ENCODE measurements around the gene THBS1.

Gene THBS1

DNA sequence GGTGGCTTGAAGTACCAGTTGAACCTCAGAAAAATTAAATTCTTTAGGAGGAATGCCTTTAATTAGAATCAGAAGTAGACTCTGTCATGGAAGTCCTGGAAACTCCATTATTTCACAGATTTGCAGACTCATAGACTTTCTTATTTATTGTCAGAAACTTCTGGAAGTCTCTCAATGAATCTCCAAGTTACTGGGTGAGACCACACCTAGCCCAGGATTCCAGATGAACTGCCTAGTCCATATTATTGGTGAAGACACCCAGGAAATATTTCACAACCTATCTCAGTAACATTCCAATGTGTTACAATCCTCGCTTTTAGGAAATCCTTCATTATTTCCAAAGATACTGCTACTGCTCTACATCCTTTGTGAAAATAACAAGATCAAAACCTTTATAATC, 6.5 kb upstream of the THBS1 start:
- no peak for DNase-seq

DNA sequence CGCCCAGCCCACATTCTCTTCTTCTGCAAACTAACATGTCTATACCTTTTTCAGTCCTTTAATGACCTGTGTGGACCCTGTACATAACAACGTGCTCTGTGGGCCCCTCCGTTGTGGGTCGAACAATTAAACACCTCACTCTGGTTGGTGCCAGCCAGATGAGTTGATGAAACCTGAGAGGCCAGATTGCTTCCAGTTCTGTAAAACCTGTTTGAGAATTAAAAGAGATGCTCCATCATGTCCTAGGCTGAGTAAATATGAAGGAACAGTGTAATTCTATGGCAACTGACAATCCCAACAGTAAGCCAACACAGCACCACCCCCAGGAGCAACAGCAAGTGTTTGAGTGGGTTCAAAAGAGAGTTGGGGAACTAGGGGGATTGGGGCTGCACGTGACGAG, 5.7 kb upstream of the THBS1 start:
- no peak for DNase-seq

DNA sequence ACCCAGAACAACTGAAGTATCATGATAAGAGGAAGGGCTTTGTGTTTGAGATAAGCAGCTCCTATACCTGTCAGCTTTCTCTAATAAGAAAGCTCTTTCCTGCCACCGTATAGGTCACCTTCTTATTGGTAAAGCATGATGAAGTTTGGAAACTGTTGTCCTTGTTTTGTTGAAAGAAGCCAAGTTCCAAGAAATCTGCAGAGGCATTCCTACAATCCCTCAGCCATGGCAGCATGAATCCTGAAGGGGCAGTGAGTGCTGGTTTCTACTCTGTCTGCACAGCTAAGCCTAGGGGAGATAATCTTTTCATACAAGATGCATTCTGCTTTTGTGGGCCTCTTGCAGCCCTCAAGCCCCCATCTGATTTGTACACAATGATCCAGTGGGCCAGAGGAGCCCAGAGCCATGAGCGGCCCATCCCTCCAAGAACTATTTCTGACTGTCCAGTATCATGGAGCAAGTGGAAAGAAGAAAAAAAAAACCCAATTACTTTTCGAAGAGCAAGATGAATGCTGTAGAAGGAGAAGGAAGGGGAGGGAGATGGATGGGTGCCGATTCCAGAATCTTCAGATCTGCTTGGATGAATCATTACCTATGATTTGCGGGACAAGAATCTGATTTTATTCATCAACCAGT, 1.9 kb upstream of the THBS1 start:
- no peak for DNase-seq

DNA sequence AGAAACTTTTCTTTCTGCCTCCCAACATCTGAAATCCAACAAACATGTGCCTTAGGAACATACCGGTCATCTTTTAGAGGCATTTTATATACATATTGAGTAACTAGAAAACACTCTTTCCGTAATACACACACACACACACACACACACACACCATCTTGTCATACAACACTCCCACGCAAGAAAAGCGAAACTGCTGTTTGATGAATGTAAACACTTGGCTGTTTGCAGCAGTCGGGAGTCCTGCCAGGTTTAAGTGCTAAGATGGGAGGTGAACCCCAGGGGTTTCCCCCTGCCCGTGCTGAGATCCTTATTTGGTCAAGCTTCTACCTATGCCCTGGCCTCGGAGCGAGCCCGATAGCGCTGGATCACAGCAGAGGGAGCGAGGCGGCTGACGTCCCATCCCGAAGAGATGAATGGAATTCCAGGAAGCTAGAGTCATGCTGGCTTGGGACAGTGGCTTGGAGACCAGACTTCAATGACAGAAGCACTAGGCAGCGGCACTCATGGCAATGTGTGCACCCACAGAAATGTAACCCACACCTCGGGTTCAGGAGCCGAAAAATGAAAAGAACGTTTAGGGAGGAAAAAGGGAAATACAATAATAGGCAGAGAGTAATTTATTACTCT, 1.3 kb upstream of the THBS1 start:
- DNase-seq = no peak

DNA sequence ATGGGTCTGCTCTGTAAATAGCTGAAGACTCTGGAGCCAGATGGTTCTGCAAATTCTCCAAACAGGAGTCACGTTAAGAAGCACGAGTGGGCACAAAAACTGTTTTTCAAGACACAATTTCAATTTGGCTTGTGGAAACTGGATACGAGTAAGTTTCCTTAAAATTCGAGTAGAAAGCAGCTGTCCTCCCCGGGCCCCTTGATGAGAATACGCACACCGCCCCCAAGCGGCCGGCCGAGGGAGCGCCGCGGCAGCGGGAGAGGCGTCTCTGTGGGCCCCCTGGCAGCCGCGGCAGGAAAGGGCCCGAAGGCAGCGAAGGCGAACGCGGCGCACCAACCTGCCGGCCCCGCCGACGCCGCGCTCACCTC, 778 bp upstream of the THBS1 start:
- DNase-seq = no peak

DNA sequence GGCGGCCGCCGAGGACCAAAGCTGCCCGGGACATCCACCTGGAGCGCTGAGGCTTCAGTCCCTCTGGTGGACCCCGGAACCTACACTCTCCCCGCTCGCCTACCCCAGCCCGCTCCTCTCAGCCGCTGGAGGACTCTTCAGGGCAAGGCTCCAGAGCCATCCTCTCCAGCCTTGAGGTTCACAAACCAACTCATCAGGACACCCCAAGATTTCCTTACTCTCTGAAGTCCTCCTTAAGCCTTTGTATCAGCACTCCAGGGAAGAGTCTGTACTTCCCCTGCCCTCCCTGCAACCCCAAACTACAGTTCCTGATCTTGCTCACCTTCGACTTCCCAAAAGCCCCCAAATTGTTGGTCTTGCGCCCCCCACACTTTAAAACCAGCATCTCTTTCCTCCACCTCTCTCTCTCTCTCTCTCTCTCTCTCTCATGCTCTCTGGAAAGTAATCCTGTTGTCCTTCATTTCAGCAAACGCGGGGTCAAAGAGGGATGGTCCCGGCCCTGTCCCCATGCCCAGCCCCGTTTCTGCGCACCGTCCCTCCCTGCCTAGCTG, 438 bp downstream of the THBS1 start:
- DNase-seq = no peak

DNA sequence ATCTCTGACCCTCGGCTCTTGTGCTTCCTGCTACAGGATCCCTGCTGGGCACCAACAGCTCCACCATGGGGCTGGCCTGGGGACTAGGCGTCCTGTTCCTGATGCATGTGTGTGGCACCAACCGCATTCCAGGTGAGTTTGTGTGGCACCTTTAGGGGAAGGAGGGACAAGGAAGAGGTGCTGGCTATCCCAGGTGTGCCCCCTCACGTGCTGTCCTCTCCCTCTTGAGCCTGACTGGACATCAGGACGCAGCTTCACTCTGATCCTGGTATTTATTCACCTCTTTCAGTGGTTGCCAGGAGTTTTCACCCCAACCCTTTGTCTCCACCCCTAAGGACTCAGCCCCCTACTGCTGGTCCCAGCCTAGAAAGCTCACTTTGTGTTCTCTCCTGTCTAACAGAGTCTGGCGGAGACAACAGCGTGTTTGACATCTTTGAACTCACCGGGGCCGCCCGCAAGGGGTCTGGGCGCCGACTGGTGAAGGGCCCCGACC, 960 bp downstream of the THBS1 start:
- no peak for DNase-seq

DNA sequence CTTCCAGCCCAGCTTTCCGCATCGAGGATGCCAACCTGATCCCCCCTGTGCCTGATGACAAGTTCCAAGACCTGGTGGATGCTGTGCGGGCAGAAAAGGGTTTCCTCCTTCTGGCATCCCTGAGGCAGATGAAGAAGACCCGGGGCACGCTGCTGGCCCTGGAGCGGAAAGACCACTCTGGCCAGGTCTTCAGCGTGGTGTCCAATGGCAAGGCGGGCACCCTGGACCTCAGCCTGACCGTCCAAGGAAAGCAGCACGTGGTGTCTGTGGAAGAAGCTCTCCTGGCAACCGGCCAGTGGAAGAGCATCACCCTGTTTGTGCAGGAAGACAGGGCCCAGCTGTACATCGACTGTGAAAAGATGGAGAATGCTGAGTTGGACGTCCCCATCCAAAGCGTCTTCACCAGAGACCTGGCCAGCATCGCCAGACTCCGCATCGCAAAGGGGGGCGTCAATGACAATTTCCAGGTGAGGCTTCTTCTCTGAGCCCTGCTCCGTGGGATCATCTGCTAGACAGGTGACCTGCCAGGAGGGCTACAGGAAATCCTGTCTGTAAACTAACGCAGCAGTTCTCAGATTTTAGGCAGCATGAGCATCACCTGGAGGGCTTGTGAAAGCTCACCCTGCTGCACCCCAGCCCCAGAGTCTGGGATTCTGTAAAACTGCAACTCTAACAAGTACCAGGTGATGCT, 1.6 kb downstream of the THBS1 start:
- no peak for DNase-seq

DNA sequence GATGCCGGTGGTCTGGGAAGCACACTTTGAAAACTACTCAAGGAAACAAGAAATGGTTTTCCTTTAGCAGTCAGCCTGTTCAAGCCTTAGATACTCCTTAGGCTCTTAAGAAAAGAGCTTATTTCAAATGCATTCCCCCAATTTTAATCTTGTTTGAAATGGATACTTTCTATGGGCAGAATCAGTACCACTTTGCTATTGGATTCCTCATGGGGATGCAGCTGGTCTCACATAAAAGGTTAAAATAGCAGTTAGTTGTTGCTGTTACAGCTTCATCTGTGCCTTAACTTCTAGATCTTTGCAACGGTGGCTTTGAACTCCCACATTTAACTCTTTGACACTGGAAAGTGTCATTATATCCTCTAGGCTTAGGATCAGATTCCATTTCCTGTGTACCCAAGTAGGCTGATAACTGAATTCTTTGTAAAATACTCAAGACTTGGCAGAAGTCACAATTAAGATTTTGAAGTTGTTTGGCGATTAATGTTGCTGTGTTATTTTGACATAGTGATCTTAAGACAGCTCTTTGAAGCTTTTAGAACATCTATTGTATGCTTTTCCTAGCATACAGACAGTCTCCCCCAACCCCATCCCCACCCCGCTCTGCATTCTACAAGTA, 2.2 kb downstream of the THBS1 start:
- no peak for DNase-seq

DNA sequence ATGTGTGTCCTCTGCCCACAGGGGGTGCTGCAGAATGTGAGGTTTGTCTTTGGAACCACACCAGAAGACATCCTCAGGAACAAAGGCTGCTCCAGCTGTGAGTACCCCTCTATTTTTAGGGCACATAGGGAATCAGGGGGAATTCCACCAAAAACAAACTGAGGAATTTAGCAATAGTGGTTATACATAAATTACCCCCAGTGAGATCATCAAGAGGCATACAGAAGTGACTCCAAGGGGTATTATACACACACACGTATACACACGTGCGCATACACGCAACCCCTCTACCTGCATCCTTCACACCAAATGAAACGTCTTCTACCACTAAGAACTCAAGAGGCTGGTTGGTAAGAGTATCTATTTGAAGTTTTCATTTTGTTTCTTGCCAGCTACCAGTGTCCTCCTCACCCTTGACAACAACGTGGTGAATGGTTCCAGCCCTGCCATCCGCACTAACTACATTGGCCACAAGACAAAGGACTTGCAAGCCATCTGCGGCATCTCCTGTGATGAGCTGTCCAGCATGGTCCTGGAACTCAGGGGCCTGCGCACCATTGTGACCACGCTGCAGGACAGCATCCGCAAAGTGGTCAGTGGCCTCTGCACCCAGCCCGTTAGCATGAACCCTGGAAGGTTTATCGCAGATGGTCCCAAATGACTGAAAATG, 2.9 kb downstream of the THBS1 start:
- DNase-seq = no peak

DNA sequence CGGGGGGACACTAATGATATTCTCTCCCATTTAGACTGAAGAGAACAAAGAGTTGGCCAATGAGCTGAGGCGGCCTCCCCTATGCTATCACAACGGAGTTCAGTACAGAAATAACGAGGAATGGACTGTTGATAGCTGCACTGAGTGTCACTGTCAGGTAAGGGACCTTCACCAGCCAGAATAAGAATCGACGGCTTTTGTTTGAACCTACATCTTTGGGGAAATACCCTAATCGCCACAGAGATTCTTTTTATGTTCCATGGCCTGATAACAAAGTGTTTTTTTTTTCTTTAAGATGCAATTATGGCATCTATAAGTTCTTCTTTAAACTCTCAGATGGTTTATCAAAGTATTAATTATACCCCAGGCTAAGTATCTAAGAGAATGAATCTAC, 3.4 kb downstream of the THBS1 start:
- DNase-seq = no peak

DNA sequence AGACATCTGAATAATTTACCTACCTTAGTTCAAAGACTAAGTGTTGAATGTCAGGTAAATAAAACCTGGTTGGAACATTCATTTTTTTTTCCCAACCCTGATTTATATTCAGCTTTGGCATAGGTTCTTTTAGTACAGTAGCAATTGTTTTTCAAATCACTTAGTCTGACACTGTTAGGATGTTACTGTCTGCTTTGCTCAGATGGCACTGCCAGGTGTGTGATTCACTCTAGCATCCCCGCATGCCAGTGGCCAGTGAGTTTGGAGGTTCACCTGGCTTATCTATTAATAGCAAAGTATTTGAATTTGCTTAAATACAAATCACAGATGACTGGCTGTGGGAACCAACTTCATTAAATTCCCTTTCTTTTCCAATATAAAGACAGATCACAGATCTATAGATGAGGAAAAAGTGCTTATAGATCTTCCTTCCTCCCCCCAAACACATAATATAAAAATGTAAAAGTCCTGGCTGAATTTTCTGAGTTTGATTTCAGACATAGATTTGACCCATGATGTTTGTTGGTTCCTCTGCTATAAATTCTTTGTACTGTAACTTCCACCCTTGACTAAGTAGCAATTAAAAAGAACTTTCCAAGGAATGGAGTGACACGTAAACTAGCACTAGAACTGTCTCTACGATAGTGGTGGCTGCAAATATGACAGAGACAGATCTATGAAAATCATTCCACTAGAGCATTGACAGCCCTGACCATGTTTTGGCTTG, 3.9 kb downstream of the THBS1 start:
- DNase-seq = no peak

DNA sequence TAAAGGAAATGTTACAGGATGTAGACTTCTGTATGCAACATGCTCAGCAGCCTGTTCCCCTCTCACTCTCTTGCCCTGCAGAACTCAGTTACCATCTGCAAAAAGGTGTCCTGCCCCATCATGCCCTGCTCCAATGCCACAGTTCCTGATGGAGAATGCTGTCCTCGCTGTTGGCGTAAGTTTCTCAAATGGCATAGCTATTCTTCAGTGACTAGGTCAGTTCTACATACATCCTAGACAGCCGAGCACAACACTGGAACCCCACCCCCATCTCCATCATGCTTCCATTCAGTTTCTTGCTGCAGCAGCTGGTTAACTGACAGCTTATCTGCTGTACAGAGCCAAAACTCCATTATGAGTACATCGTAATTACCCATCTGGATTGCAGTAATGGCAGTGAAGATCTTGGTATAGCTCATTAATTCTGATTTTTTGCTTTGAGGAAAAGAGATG, 4.5 kb downstream of the THBS1 start:
- DNase-seq = no peak

DNA sequence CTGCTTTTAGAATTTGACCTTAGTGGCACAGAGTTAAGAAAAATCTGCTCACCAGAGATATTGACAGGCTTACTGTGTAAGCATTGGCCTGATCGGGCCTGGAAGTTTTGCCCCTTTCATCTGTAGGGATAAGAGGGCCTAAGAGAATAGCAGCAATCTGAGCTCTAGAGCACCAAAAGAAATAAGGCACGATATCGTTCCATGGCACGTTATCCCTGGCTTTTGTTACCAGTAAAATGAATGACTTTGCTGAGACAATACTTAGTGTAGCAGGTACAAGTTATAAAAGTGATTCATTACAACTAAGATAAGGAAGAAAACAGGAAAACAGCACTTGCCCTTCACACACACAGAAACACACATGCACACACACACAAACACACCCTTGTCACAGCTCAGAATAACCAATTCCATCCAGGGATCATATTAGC, 5.0 kb downstream of the THBS1 start:
- no peak for DNase-seq

DNA sequence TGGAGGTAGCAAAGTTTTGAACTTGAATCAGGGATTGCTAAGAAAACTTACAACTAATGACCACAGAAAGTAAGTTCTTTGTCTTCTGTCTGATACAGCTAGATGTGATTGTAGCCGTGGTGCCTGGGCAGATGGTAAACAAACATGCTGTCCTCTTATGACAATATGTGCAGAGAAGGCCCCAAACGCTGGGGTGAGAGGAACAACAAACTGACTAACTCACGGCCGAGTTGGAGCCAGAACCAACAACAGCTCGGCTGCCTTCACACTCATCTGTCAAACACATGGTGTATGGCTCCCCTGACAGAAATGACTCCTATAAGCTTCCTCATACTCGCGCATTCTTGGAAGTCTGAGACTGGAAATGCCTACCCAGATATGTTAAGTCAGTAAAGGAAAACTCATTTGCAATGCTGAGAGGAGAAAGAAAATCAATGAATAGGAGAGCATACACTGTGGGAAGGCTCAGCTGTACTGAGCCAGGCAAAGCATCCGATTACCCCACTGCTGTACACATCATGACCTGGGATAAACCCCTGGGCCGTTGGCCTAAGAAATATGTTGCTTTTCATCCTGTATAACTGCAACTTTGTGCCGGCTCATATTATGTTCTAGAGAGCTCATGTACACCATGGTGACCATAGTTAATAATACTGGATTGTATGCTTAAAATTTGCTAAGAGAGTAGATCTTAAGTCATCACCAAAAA, 5.7 kb downstream of the THBS1 start:
- no peak for DNase-seq

DNA sequence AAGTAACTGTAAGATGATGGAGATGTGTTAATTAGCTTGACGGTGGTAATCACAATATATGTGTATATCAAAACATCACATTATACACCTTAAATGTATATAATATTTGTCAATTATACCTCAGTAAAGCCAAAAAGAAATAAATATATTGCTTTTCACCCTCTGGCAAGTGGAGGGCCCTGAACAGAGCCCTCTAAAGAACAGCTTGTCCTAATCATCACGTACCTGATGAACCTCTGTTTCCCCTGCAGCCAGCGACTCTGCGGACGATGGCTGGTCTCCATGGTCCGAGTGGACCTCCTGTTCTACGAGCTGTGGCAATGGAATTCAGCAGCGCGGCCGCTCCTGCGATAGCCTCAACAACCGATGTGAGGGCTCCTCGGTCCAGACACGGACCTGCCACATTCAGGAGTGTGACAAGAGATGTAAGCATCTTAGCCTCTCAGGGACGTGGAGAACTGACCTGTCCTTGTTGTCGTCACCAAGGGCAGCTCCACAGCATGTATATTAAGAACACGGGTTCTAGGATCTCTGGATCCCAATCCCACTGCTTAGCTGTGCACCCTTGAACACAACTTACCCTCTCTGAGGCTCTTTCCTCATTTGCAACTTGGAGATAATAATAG, 6.3 kb downstream of the THBS1 start:
- DNase-seq = no peak

DNA sequence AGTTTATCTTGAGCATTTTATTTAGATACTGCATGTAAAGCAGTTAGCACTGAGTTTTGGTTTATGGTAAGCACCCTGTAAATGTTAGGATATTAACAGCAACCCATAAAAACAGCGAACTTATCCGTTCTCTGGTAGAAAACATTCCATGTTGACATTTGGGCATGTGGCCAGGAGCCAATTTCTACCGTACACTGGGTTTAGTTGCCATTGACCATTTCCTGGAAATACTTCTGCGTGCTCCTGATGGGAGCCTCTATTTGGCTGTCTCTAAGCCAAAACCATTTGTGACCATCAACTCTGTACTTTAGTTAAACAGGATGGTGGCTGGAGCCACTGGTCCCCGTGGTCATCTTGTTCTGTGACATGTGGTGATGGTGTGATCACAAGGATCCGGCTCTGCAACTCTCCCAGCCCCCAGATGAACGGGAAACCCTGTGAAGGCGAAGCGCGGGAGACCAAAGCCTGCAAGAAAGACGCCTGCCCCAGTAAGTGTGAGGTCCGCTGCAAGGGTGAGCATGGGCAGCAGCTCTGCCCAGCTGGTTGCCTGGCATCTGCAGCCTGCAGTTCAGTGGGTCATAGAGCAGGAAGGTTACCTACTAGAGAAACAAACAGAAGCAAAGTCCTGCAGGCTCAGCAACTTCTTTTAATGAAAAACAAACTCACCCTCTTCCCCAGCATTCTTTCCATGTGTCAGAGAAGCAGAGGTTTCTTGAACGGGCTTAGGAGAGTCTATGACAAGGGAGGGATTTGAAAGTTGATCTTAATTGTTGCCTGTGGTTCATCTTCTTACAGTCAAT, 7.1 kb downstream of the THBS1 start:
- no peak for DNase-seq

DNA sequence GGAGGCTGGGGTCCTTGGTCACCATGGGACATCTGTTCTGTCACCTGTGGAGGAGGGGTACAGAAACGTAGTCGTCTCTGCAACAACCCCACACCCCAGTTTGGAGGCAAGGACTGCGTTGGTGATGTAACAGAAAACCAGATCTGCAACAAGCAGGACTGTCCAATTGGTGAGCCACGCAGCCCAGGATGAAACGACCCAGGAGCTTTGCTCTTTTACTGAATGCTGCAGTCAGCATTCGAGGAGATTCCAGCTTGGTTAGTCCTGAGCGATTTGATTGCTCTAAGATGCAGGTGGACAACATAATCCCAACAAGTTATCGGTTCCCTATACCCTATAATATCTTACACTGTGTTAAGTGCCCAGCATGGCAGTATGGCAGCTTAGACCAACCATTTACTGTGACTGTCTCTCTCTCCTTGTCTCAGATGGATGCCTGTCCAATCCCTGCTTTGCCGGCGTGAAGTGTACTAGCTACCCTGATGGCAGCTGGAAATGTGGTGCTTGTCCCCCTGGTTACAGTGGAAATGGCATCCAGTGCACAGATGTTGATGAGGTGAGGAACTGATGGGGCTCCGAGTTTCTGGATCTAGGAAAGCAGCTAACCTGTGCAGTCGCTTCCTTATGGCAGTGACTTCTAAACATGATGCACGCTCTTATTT, 7.8 kb downstream of the THBS1 start:
- DNase-seq = no peak

DNA sequence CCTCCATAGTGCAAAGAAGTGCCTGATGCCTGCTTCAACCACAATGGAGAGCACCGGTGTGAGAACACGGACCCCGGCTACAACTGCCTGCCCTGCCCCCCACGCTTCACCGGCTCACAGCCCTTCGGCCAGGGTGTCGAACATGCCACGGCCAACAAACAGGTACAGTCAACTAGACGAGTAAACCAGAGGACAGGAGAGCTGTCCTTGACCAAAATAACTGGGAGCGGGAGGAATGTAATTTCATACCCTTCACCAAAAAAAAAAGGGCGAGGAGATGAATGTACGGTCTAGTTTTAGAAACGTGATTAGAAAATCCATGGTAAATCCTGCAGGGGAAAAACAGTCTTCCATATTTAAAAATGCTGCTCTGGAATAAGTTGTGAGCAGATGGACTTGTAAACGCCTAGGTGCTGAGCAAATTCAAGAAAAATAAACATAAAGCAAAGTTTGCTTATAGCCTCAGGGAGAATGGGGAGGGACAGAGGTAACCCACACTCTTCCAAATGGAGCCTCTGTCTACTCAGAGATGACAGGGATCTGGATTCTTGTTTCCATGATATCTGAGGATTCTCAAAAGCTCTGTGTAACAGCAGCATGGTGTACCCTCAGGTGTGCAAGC, 8.4 kb downstream of the THBS1 start:
- no peak for DNase-seq

Measured in NCI-H1436 treated with DMSO at 0.1 percent for 48 hours (cell line).